ENCODE measurements around the gene SEMA4A.

DNA sequence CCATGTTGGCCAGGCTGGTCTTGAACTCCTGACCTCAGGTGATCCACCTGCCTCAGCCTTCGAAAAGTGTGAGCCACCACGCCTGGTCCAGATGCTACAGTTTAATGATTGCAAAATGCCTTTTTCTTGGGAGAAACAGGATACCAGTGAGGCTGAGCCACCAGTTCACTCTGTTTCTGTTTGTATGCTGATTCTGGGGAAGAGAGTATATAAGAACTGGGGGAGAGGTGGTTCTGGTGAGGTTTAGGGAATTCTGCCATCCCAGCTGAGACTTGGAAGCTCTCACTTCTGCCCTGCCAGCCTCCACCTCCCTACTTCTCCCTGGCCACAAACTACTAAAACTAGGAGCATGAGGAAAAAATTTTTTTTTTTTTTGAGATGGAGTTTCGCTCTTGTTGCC lies 51.3 kb downstream of the SEMA4A start:
- TF ChIP-seq, protein P1, sequence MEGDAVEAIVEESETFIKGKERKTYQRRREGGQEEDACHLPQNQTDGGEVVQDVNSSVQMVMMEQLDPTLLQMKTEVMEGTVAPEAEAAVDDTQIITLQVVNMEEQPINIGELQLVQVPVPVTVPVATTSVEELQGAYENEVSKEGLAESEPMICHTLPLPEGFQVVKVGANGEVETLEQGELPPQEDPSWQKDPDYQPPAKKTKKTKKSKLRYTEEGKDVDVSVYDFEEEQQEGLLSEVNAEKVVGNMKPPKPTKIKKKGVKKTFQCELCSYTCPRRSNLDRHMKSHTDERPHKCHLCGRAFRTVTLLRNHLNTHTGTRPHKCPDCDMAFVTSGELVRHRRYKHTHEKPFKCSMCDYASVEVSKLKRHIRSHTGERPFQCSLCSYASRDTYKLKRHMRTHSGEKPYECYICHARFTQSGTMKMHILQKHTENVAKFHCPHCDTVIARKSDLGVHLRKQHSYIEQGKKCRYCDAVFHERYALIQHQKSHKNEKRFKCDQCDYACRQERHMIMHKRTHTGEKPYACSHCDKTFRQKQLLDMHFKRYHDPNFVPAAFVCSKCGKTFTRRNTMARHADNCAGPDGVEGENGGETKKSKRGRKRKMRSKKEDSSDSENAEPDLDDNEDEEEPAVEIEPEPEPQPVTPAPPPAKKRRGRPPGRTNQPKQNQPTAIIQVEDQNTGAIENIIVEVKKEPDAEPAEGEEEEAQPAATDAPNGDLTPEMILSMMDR (conservative IDR thresholded peaks at IDR 0.05; ENCODE audit: low read length) = no peak
- no peak for TF ChIP-seq EZH2phosphoT487 (IDR thresholded peaks at IDR 0.05; ENCODE audit: borderline replicate concordance, low read depth, low read length)
